AG09319 (cell line): ENCODE measurements around the gene ACTR10.

Experiments used
- DNase-seq: peaks from one replicate; pipeline ENCODE4 v3.0.0-alpha.2; 2010; ENCODE audit warnings: low read depth; ENCODE audit errors: extremely low read depth
- TF ChIP-seq, protein P1 (sequence below): IDR thresholded peaks from 2 replicates; pipeline ENCODE4 v1.5.1; 2011; ENCODE audit warnings: low read depth, mild to moderate bottlenecking, inconsistent platforms, low read length, moderate library complexity

The ACTR10 gene

DNA sequence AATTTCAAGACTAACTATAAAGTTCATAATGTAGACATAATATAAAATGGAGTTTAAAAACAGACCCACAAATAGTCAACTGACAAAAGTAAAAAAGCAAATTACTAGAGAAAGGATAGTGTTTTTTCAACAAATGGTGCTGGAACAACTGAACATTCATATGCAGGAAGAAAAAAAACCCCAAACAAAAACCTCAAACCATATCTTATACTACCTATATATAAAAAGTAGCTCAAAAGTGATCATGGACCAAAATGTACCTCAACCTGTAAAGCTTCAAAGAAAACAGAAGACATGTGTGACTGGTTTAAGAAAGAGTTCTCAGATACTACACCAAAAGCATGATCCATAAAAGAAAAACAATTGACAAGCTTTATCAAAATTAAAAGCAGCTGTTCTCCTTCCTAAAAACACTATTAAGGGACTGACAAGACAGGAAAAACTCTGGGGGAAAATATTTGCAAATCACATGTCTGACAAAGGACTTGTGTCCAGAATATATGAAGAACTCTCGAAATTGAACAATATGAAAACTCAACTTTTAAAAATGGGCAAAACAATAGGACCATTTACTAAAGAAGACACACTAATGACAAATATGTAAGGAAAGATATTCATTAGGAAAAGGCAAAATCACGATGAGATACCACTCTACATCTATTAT lies 75.7 kb downstream of the ACTR10 start:
- TF ChIP-seq, protein P1, sequence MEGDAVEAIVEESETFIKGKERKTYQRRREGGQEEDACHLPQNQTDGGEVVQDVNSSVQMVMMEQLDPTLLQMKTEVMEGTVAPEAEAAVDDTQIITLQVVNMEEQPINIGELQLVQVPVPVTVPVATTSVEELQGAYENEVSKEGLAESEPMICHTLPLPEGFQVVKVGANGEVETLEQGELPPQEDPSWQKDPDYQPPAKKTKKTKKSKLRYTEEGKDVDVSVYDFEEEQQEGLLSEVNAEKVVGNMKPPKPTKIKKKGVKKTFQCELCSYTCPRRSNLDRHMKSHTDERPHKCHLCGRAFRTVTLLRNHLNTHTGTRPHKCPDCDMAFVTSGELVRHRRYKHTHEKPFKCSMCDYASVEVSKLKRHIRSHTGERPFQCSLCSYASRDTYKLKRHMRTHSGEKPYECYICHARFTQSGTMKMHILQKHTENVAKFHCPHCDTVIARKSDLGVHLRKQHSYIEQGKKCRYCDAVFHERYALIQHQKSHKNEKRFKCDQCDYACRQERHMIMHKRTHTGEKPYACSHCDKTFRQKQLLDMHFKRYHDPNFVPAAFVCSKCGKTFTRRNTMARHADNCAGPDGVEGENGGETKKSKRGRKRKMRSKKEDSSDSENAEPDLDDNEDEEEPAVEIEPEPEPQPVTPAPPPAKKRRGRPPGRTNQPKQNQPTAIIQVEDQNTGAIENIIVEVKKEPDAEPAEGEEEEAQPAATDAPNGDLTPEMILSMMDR, result no peak
- no peak for DNase-seq

DNA sequence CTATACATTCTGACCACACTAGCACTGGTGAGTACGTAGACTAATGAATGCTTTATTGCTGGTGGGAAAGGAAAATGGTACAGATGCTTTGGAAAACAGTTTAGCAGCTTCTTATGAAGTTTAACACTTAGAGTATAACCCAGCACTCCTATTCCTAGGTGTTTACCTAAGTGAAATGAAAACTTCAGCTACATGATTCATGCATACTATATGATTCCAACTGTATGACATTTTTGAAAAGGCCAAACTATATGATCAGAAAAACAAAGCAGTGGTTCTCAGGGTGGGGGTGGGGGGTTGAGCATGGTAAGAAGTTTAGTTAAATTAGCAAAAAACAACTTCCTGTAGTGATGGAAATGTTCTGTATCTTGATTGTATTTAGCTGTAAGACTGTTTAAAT lies 76.3 kb downstream of the ACTR10 start:
- TF ChIP-seq, protein P1, result no peak

DNA sequence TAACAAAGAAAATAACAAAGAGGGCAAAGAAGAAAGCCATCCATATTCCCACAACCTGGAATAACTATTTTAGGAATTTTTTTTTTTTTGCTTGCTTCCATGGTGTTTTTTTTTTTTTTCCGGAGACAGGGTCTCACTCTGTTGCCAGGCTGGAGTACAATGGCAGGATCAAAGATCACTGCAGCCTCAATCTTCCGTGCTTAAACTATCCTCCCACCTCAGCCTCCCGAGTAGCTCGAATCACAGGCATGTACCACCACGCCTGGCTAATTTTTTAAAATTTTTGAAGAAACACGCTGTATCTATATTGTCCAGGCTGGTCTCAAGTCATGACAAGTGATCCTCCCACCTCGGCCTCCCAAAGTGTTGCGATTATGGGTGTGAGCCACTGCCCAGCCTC lies 78.2 kb downstream of the ACTR10 start:
- no peak for DNase-seq
- TF ChIP-seq, protein P1, result no peak

More for the DNA sequence above, 76.3 kb downstream of the ACTR10 start:
- DNase-seq, result no peak

DNA sequence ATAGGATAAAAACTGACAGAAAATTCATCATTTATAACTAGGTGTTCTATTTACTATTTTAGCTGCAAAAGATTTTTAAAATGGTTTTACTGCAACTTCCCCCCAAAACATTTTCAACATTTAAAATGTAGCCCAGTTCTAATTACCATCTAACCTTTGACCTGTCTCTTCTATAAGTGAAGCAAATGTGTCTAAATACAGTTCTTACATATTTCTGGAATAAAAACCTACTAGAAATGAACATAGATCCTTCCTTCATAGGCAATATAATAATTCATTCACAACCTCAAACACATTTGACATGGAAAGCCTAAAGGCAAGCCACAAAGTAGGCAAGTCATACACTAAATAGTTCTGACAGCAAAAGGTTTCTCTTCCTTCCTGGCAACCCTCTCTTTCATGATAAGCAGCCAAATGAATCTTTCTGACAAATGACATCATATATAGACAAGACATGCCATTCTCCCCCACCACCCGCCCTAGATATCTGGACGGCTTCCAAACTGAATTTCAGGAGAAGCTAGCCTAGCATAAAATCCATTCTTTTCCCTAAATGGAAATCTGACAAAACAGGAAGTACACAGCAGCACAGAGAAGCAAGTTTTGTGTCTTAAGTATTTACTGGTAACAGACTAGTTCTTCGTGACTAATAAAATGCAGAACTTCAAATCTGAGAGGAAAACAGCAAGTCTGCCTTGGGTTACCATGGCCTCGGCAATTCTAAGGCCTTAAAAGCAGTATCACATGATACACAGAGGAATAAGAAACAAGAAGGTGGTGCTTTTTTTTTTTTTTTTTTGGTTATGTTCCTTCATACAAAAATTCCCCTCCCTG lies 81.2 kb downstream of the ACTR10 start:
- DNase-seq, result peak; percentile 76
- TF ChIP-seq, protein P1, result no peak

DNA sequence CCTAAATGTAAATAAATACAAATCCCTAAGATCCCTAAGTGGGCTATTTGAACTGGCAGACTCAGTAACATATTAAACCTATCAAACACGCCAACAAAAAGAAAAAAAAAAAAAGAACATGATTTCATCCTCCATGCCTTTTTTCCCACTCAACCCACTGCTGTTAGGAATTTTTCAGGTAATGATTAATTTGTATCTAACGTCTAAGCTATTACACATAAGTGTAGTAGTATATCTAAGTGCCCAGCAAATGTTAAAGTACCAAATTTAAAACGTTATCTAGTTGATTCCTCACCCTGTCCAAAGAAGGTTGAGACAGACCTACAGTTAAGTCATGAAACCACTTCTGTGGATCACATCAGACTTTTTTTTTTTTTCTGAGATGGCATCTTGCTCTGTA lies 82.0 kb downstream of the ACTR10 start:
- TF ChIP-seq, protein P1, result no peak
- no peak for DNase-seq

DNA sequence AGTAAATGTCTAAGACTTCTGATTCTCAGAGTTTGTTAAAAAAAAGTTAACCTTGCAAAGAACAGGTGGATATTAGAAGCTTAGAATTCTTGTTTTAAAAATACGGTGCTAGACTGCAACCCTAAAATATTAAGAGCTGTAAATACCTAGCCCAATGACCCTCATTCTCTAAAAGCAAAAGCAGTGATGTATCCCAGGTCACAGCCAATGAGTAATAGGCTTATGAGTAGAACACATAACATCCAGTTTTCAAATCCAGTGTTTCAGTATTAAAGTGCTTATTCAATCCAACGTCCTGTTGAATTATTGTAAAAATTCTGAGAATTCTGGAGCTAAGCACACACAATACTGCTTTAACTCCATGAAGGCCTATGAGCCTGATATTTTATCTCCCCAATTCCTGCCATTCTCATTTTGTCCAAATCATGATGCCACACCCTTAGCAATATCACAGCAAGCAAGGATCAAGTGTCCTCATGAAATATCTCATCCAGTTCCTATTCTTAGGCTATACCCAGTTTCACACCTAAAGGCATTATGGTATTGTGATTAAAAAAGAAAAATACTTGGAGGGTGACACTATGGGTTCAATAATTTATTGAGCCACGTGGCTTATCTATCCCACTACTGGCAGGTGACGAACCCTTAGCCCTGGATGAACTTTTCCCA lies 83.1 kb downstream of the ACTR10 start:
- DNase-seq, result no peak

More for the DNA sequence above, 83.1 kb downstream of the ACTR10 start:
- TF ChIP-seq, protein P1, result no peak
